HG02840 (cell line): ENCODE data around the gene LY6G6D.
A peak's percentile ranks its signal among the peaks of the same experiment; 100 is the strongest.

Experiments used
- ATAC-seq: cut with Tn5 transposase; IDR thresholded peaks from one replicate; pipeline ENCODE4 v1.9.1; 2021; ENCODE audit warnings: mild to moderate bottlenecking, moderate library complexity, moderate number of reproducible peaks; ENCODE audit not compliant: unreplicated experiment, low FRiP score

LY6G6D gene, protein sequence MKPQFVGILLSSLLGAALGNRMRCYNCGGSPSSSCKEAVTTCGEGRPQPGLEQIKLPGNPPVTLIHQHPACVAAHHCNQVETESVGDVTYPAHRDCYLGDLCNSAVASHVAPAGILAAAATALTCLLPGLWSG

DNA sequence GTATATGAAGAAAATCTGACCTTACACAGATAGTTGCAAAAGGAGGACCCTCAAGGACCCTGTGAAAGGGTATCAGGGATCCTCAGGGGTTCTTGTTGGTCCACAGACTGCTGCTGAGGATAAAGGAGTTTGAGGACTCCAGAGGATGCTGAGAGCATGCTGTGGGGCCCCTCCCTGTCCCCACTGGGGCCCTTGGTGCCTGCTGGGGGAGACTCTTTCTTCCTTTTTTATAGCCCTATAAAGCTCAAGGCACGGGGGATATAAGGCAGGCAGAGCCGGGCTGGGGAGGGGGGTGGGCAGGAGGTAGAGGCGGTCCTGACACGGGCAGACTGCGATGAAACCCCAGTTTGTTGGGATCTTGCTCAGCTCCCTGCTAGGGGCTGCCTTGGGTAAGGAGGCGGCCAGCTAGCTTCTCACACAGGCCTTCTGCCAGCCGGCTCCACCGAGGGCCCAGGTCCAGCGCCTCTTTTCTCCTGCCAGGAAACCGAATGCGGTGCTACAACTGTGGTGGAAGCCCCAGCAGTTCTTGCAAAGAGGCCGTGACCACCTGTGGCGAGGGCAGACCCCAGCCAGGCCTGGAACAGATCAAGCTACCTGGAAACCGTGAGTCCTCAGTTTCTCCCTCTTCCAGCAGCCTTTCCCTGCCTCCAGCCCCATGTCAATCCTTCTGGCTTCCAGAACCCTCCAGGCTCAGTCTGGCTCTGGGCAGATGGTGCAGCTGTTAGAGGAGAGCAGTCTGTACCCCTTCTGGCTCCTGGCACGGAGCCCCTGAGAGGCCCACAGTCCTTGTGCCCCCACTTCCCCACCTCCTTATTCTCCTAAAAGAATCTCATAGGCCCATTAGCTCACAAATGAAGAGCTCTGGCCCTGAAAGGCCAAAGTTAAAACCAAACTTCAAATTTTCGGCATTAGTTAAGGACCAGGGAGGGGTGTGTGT, at the start of gene LY6G6D:
LY6G6D (plus strand) TSS at position 327 of the 937 bp plus-strand sequence; CDS start at position 335, 8 bp downstream.
- ATAC-seq = no peak

DNA sequence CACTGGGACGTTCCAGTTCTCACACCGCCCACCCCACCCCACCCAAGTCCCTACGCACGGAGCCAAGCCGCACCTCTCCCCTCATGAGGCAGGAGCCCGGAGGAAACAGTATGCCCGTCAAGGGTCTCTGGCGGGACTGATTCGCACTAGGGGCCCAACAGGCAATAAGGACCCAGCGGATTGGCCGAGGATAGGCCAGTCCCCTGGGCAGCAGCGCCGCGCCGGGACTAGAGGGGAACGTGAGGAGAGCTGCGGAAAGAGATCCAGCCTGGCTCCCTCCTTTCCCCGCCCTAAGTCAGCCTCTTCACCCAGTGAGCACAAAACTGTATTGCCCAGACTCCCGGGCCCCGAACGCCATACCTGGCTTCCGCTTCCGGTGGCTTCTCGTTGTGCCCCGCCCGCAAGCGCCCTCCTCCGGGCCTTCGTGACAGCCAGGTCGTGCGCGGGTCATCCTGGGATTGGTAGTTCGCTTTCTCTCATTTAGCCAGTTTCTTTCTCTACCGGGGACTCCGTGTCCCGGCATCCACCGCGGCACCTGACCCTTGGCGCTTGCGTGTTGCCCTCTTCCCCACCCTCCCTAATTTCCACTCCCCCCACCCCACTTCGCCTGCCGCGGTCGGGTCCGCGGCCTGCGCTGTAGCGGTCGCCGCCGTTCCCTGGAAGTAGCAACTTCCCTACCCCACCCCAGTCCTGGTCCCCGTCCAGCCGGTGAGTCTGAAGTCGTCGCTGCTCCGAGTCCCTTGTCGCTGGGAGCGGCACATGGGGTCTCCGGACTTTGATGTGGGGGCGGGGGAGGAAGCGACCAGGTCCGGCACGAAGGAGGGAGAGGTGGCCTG, 49.4 kb upstream of the LY6G6D start, which contains the start of gene CSNK2B:
CSNK2B (plus strand) TSS at position 580 of the 836 bp plus-strand sequence. CDS start 752 bp downstream, outside the sequence.
- peak; percentile 79 for ATAC-seq

DNA sequence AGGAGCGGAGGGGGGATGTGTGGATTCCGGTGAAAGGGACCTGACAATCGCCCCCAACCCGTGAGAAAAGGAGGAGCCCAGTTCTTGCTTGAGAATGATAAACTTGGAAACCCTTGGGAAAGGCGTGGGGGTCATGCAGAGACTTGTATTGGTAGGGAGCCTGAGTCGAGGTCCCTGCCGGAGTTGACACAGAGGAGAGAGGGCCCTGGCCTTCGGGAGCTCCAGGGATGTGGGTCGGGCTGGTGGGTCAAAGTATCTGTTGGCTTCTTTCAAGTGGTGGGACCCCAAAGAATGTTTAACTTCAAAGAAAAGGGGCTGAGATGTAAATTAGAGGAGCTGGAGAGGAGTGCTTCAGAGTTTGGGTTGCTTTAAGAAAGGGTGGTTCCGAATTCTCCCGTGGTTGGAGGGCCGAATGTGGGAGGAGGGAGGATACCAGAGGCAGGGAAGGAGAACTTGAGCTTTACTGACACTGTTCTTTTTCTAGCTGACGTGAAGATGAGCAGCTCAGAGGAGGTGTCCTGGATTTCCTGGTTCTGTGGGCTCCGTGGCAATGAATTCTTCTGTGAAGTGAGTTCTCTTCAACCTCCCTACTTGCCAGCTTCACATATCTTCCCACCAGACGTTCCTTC, 48.7 kb upstream of the LY6G6D start:
- no peak for ATAC-seq

DNA sequence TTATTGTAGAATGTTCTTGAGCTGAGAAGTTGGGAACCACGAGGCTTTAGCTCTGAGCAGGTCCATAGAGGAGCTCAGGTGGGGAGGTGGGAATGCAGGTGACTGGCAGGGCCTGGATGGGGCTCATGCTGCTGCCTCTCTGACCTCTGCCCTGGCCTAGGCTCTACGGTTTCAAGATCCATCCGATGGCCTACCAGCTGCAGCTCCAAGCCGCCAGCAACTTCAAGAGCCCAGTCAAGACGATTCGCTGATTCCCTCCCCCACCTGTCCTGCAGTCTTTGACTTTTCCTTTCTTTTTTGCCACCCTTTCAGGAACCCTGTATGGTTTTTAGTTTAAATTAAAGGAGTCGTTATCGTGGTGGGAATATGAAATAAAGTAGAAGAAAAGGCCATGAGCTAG, 45.5 kb upstream of the LY6G6D start, which contains the start of gene LY6G5B:
LY6G5B (plus strand) TSS at position 301 of the 400 bp plus-strand sequence. CDS start 975 bp downstream, outside the sequence.
- no peak for ATAC-seq

DNA sequence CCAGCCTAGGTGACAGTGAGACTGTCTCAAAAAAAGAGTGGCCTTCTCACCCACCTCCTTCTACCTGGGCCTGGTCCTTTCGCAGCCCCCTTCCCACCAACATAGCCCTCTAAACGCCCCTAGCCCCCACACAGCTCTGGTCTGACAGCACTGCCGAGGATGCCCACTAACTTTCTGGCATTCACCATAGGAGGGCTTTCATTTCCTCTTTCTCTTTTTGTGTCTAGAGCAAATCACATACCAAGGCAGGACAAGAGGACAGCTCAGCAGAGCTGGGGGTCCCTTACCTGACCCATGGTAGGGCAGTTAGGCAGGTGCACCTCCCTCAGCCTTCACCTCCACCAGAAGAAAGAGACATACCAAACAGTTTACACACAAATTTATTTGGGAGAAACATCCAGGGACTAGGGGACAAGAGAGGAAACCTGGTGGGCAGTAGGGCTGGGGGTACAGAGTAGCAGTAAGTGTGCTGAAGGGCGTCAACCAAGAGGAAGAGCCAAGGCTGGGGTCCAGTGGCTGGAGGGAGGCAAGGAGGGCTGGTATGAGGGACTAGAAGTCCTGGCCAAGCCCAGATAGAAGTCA, 38.7 kb upstream of the LY6G6D start:
- no peak for ATAC-seq

DNA sequence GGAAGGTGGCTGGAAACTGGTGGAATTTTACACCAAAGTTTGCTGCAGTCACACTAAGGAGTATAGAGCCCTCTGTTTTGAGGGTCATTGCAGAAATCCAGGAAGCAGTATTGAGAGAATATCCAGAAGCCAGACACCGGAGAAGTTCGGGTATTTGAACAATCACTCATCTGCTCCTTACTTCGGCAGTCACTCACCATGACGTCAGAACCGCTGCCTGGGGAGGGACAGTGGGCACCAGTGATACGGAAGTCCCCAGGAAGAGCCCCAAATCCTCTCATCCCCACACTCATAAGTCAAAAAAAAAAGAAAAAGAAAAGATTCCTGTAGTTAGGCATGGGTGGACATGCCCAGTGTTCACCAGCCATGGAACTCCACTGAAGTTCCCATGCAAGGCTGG, 38.2 kb upstream of the LY6G6D start:
- no peak for ATAC-seq

DNA sequence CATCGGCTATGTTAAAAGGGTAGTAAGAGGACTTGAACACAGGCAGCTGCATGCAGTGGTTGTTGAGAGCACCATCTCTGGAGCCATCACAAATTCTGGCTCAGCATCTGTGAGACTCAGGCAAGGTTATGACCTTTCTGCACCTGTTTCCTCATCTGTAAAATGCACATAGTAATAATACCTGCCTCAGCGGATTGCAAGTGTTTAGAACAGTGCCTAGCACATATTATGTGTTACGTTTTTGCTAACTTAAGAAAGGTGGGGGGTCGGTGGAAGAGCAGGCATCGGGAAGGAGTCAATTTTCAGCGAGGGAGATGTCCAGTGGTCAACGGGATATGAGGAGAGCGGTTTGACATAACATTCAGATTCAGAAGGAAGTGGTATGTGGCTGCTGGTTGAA, 37.2 kb upstream of the LY6G6D start:
- no peak for ATAC-seq

DNA sequence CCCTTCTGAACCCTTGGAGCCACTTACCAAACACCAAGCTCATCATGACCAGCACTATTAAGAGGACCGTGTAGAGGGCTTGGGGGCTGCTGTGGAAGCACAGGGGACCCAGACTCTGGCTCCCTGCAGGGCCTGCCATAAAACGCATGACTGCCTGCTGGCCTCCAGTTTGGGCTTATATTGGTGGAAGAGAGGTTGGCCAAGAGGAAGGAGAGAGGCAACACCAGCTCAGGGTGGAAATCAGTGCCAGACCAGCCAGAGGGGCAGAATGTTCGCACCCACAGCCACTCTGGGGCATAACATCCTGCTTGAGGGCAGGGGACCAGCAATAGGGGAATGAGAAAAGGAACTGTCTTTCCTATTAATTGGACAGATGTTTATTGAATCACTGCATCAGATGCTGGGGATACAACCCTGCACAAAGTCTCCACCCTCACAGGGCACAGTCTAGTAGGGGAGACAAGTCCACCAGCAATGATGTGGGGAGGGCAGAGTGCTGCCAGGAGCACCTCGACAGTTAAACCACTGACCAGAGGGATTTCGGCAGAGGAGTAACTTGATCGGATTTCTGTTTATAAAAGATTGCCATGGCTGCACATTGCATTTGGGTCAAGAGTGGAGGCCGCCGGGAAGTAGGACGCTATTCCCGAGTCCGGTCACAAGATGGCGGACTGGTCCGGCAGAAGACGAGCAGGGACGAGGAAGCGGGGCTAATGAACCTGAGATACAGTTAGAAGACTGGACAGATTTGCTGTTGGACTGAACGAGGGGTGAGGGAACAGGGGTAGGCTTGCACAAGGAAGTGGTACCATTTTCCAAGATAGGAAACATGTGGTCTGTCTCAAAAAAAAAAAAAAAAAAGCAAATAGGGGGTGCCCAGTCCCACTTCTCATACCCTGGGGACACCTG, 34.7 kb upstream of the LY6G6D start, which contains the start of gene LY6G5C:
LY6G5C (minus strand) TSS at position 842 of the 909 bp plus-strand sequence; CDS start at position 148, 694 bp downstream.
- ATAC-seq = no peak

DNA sequence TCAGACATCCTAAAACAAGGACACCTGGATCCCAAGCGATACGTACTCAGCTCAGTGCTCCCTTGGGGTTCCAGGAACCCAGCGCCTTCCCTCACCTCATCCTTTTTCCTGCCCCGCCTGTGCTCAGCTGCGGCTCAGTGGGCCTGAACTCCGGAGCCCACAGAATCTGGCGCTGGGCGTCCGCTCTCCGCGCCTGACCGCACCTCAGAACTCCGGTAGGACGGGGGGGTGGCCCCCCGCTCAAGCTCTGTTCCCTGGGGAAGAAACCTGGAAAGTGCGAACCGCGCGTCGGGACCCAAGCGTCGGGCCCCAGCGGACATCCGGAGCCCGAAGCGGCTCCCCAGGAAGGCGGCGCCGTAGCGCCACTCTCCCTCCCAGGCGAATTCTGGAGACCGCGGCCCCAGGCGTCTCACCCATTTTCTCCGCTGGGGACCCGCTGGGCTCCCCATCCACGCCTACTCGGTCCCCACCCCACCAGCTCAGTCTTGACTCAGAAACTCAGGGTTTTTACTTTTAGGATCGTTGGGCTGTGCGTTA, 33.9 kb upstream of the LY6G6D start:
- ATAC-seq = no peak

DNA sequence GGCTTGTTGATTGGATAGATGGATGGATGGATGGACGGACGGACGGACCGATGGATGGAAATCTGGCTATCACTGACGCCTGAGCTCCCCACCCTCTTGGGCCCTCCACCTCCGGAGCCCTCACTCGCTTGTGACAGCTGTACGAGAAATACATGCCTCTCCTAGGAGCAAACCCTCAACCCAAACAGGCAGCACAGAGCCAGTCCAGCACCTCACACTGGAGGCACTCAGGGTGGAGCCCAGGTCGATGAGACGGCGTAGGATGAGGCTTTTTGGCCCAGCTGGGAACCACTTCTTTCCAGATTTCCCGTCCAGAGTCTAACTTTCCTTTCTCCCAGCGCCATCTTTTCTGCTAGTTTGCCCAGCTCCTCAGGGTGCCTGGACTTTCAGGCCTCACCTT, 31.6 kb upstream of the LY6G6D start:
- no peak for ATAC-seq

DNA sequence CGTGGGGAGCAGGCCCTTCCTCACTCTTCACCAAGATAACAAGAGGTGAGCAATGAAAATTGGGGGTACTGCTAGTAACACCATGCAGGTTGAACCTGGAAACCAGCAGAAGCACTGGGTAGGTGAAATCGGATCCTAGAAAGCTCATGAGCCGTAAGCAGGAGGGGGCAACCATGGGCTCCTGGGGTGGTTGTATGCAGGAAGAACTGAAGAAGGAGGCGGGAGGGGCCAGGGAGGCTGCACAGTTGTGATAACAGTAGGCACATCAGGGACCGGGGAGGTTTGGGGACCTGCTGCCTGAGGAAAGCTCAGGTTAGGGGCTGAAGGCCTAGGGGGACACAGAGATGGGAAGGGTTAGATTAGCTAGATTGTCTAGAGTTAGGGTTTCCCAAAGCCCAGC, 28.7 kb upstream of the LY6G6D start:
- ATAC-seq = no peak

DNA sequence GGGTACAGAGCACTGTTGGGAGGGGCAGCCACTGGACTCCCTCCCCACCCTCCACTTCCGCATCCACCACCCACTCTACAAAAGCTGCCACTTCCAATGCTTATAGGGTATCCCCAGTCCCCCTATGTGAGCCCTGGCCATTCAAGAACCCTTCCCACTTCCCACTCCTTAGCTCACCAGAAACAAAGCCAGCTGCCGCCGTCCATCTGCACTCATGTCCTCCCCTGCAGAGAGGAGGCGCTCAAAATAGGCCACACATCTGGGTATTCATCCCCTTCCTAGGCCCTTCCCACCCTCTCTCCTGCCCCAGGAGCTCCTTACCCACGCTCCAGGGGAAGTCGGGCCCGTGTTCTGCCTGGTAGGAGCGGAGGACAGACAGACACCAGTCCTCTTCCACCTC, 27.8 kb upstream of the LY6G6D start:
- ATAC-seq = no peak

DNA sequence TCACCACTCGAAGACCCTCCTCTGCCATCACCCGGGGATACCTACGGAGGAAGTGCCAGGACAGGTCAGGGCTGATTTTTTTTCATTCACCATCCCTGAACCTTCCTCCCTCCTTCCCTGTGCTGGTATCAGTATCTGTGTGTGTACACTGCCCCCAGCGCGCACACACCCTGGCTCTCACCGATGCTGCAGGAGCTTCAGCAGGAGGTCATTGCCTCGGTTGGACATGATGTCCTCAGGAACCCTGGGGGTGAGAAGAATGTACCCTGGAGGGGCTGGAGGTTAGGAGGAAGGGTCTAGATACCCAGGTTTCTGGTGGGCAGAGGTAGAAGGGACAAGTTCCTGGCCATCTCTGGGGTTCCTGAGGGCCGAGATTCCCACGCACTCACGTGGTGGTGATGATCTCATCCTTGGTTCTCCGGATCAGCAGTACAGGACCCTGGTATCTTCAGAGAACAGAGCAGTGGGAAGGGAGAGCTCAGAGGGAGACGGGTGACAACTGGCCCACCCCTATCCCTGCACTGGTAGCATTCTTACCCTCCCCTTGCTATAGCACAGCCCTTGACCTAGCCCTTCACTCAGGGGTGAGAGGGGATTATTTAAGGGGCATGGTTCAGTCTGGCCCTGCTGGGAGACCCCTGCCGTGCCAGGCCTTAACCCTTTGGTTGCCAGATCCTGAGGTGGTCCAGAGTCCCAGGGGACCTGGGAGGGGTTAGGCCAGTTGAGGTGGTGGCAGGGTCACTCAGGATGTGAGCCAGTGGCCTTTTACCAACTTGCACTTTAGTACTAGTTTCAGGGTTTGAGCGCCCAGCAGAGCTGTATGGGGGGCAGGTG, 27.1 kb upstream of the LY6G6D start:
- ATAC-seq = no peak

DNA sequence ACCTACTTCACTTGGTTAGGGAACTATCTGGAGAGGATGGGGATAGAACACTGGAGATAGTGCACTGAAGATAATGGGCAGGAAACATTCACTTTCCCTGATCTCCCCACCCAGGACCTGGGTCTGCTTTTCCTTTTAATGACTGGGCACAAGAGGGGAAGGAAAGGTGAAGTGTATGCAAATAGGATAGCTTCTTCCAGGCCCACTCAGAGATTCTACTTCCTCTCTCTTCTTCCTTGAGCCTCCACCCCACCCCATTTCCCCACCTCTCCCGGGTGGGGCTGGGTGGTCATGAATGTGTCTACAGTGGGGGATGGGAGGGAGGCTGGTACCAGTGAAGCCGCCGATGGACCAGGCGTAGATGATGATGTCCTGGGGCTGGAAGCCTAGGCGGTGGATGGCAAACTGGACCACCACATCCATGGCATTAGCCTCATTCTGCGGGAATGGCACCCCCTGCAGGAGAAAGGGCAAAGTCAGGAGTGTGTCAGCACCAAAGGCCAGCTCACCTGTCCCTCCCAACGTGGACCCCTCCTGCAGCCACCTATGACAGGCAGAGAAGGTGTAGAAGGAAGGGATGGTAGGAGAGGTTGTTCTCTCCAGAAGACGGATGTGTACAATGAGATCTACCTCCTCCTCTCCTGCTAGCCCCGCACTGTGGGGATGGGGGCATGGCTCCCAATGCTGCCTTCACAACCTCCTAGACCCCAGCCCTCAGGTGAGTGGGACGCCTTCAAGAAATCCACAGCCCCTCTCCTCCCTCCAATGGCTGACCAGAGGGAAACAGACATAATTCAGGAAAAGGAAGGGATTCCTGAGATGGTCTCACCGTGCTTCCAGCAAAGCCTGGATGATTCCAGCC, 25.7 kb upstream of the LY6G6D start:
- ATAC-seq = no peak

DNA sequence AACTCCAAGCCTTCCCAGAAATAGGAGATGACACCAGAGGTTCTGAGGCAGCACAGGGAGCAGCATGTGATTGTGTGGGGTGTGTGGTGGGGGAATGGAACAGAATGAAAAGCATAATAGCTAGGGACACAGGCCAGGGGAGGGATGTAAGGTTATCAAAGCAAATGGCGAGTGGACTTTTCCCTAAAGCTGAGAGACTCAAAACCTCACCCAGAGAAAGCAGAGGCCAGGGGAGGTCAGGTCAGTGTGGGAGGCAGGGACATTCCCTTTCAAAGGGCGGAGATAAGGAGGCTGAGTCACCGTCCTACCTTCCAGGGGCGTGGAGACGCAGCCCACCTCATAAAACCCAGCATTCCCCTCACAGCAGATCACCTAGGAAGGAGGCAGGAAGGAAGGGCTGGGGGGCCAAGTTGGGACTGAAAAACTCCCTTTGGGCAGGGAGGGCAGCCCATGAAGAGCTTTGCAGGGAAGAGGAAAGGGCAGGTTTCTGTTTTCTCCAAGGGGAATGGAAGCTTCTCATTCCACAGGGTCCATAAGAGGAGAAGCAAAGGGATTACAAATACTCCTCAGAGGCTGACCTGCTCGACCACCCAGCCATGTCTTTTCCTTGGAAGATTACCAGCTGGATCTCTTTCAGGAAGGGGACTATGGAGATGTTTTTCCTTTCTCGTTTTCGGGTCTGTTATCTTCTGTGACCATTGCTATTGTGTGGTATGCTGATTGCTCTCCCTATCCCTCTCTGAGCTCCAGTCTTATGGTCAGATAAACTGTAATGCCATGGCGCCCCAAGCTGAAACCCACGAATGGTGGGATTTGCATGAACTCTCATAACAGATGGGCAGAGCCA, 24.7 kb upstream of the LY6G6D start:
- no peak for ATAC-seq

DNA sequence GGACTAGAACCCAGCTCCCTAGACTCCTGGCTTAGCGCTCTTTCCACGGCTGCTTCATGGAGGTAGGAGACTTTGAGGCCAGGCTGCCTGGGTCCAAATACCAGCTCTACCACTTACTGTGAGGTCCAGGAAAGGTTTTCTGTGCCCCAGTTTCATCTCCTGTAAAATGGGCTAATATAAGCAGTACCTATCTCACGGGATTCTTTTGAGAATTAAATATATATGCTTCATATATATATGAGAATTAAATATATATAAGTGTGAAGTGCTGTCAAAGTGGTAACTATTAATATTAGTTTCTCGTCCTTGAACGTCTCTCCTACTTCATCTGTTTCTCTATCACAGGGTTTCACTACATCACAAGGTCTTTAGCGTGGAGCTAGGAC, 24.1 kb upstream of the LY6G6D start:
- ATAC-seq = no peak
